ENCODE results near the gene HSFY1. TPM values are rescaled to one million over a fixed set of nuclear protein-coding genes. Genes with fewer than 3 reads are reported as not detected.
"Not testable (repeated sequence)": the region's sequence is repeated elsewhere in the genome, so short reads cannot be mapped to it uniquely, and the experiment has no call there.

HSFY1 gene
- total RNA-seq, result not detected

- DNase-seq; H3K36me3 ChIP-seq (replicated peaks in 1 of 2; ENCODE audit: insufficient read depth in 1 of 2, low read depth in 2 of 2); H3K27ac ChIP-seq; ATAC-seq; H3K27me3 ChIP-seq; H3K4me3 ChIP-seq; H3K9me3 ChIP-seq; intact Hi-C loops (cut with DNase I); H3K4me1 ChIP-seq: not testable (repeated sequence)
- WGBS, 2 donors, result no CpG with 5 or more reads among the region's 1 CpG
These were observed at the start of gene HSFY1 for GRCh38 chrY:18546420-18546819. Gene HSFY1, plus strand, starts transcription at chrY:18546720. Its CDS starts 68 bp downstream, at chrY:18546788.

- intact Hi-C loops (cut with DNase I), result not testable (repeated sequence)
- WGBS, 2 donors, result no CpG with 5 or more reads among the region's 5 CpGs
These were observed 42.3 kb upstream of the HSFY1 start for GRCh38 chrY:18504266-18504665.

GRCh38 chrY:18530995-18531655 is 15.4 kb upstream of the HSFY1 start:
- ATAC-seq; DNase-seq; H3K36me3 ChIP-seq (replicated peaks in 1 of 2; ENCODE audit: insufficient read depth in 1 of 2, low read depth in 2 of 2); H3K27ac ChIP-seq; H3K4me1 ChIP-seq; H3K9me3 ChIP-seq; intact Hi-C loops (cut with DNase I); H3K4me3 ChIP-seq; H3K27me3 ChIP-seq: not testable (repeated sequence)
- WGBS, 2 donors, result no CpG with 5 or more reads among the region's 2 CpGs

More at GRCh38 chrY:18504266-18504665, 42.3 kb upstream of the HSFY1 start:
- not testable (repeated sequence) for H3K9me3 ChIP-seq; H3K36me3 ChIP-seq (replicated peaks in 1 of 2; ENCODE audit: insufficient read depth in 1 of 2, low read depth in 2 of 2); DNase-seq; H3K27me3 ChIP-seq; H3K4me3 ChIP-seq; H3K4me1 ChIP-seq; H3K27ac ChIP-seq; ATAC-seq

- intact Hi-C loops (cut with DNase I); DNase-seq: not testable (repeated sequence)
- no CpG with 5 or more reads among the region's 1 CpG for WGBS, 2 donors
These were observed 7.6 kb upstream of the HSFY1 start for GRCh38 chrY:18538952-18539351.

DNA sequence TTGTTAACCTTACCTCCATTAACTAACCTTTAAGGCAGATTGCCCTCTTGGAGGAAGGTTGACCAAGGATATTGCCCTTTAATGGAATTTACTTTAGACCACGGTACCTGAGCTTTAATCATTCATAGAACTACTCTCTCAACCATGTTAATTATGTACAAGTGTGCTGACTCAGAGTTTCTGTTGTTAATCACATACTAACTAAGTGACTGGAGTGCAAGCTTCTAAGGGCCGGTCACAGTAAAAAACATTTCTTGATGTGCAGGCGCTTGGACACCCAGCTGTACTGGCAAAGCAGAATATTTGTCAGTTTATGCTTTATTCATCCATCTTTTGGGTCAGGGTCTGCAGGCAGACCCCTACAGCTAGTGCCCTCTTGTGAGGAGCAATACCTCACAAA is 6.6 kb downstream of the HSFY1 start:
- DNase-seq; H3K27ac ChIP-seq; ATAC-seq; H3K9me3 ChIP-seq; H3K27me3 ChIP-seq; H3K4me1 ChIP-seq; intact Hi-C loops (cut with DNase I); H3K36me3 ChIP-seq (replicated peaks in 1 of 2; ENCODE audit: insufficient read depth in 1 of 2, low read depth in 2 of 2); H3K4me3 ChIP-seq: not testable (repeated sequence)
- no CpG with 5 or more reads among the region's 3 CpGs for WGBS, 2 donors

More at GRCh38 chrY:18538952-18539351, 7.6 kb upstream of the HSFY1 start:
- not testable (repeated sequence) for H3K4me3 ChIP-seq; ATAC-seq; H3K36me3 ChIP-seq (replicated peaks in 1 of 2; ENCODE audit: insufficient read depth in 1 of 2, low read depth in 2 of 2); H3K9me3 ChIP-seq; H3K27me3 ChIP-seq; H3K27ac ChIP-seq; H3K4me1 ChIP-seq

DNA sequence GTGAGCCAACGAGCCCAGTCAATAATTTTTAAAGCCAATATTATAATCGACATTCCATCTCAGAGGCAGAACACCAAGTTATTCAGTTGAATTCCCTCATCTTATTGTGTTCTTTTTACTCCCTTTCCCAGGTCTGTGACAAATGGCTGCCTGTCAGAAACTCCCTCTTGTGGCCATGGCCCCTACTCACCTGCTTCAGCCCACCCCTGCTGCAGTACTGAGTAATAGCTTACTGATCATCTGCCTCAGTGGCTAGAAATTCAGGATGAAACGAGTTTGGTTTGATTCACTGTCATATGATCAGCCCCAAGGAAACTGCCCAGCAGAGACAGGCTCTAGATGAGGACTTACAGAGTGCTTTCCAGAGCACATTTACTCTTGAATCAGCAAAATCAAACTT is 19.4 kb downstream of the HSFY1 start:
- ATAC-seq; H3K4me3 ChIP-seq; DNase-seq; H3K36me3 ChIP-seq (replicated peaks in 1 of 2; ENCODE audit: insufficient read depth in 1 of 2, low read depth in 2 of 2); H3K4me1 ChIP-seq; H3K27me3 ChIP-seq; H3K27ac ChIP-seq; H3K9me3 ChIP-seq; intact Hi-C loops (cut with DNase I): not testable (repeated sequence)
- WGBS, 2 donors, result no CpG with 5 or more reads among the region's 3 CpGs

Small RNAs within 50 kb of the gene (small RNA-seq; reads per million reads assigned to genes)
- not detected for gene GPM6BP1
- gene PRYP5, result not detected

Other genes starting within 250 kb of the HSFY1 start
- not detected for gene HSFY2, start 227.0 kb downstream of the HSFY1 start, total RNA-seq